Measurements from ENCODE around the gene TCEA2.
"Not testable (repeated sequence)": the region's sequence is repeated elsewhere in the genome, so short reads cannot be mapped to it uniquely, and the experiment has no call there.

Gene TCEA2

GRCh38 chr20:64080813-64081623 lies 18.0 kb downstream of the TCEA2 start:
- H3K36me3 ChIP-seq (ENCODE audit: control insufficient read depth, insufficient read depth, low read length): no peaks in the 10 kb centered on the region
- H3K4me3 ChIP-seq (ENCODE audit: extremely low read depth, insufficient read depth, low read length, poor library complexity, severe bottlenecking): peak overlapping the region; percentile 47
- H3K4me1 ChIP-seq (ENCODE audit: control insufficient read depth, insufficient read depth, low read length, poor library complexity, severe bottlenecking): peaks cover 11% of the 10 kb centered on the region
- no peaks in the 10 kb centered on the region for H3K9me3 ChIP-seq (ENCODE audit: control insufficient read depth, low read length)
- H3K27ac ChIP-seq (ENCODE audit: low read depth, low read length, severe bottlenecking): no peak overlapping the region
- WGBS, 2 experiments (ENCODE audit: insufficient coverage in 2 of 2): 86 to 92% methylated on average over 10 to 14 of the region's 17 CpGs

- WGBS, 2 experiments (ENCODE audit: insufficient coverage in 2 of 2): 97% methylated on average over 6 of the region's 6 CpGs
- Histone ChIP-seq H3K9me3 (ENCODE audit: control insufficient read depth, low read length) (peaks cover under 1% of the 10 kb centered on the region), H3K27ac (ENCODE audit: low read depth, low read length, severe bottlenecking) (no peak overlapping the region), H3K4me3 (ENCODE audit: extremely low read depth, insufficient read depth, low read length, poor library complexity, severe bottlenecking) (no peak overlapping the region), H3K4me1 (ENCODE audit: control insufficient read depth, insufficient read depth, low read length, poor library complexity, severe bottlenecking) (peaks cover 11% of the 10 kb centered on the region), H3K36me3 (ENCODE audit: control insufficient read depth, insufficient read depth, low read length) (no peaks in the 10 kb centered on the region)
These were observed 18.6 kb downstream of the TCEA2 start for GRCh38 chr20:64081624-64081964.

- Histone ChIP-seq H3K36me3 (ENCODE audit: control insufficient read depth, insufficient read depth, low read length) (no peaks in the 10 kb centered on the region), H3K9me3 (ENCODE audit: control insufficient read depth, low read length) (peaks cover 4% of the 10 kb centered on the region), H3K27ac (ENCODE audit: low read depth, low read length, severe bottlenecking) (no peak overlapping the region), H3K4me1 (ENCODE audit: control insufficient read depth, insufficient read depth, low read length, poor library complexity, severe bottlenecking) (peaks cover 11% of the 10 kb centered on the region), H3K4me3 (ENCODE audit: extremely low read depth, insufficient read depth, low read length, poor library complexity, severe bottlenecking) (no peak overlapping the region)
- WGBS, 2 experiments (ENCODE audit: insufficient coverage in 2 of 2): 21 to 28% methylated on average over 12 of the region's 13 CpGs
These were observed 19.2 kb downstream of the TCEA2 start for GRCh38 chr20:64082126-64082731.

- Histone ChIP-seq H3K4me3 (ENCODE audit: extremely low read depth, insufficient read depth, low read length, poor library complexity, severe bottlenecking) (no peak overlapping the region), H3K36me3 (ENCODE audit: control insufficient read depth, insufficient read depth, low read length) (no peaks in the 10 kb centered on the region), H3K4me1 (ENCODE audit: control insufficient read depth, insufficient read depth, low read length, poor library complexity, severe bottlenecking) (peaks cover 11% of the 10 kb centered on the region), H3K9me3 (ENCODE audit: control insufficient read depth, low read length) (peaks cover 4% of the 10 kb centered on the region), H3K27ac (ENCODE audit: low read depth, low read length, severe bottlenecking) (no peak overlapping the region)
- WGBS, 2 experiments (ENCODE audit: insufficient coverage in 2 of 2): 25 to 32% methylated on average over 7 to 11 of the region's 13 CpGs
These were observed 19.9 kb downstream of the TCEA2 start for GRCh38 chr20:64082820-64083377.

- Histone ChIP-seq H3K4me1 (ENCODE audit: control insufficient read depth, insufficient read depth, low read length, poor library complexity, severe bottlenecking) (peaks cover 9% of the 10 kb centered on the region), H3K27ac (ENCODE audit: low read depth, low read length, severe bottlenecking) (no peak overlapping the region), H3K36me3 (ENCODE audit: control insufficient read depth, insufficient read depth, low read length) (no peaks in the 10 kb centered on the region), H3K4me3 (ENCODE audit: extremely low read depth, insufficient read depth, low read length, poor library complexity, severe bottlenecking) (peak overlapping the region; percentile 44), H3K9me3 (ENCODE audit: control insufficient read depth, low read length) (peaks cover 4% of the 10 kb centered on the region)
- 3 to 4% methylated on average over 29 to 42 of the region's 52 CpGs for WGBS, 2 experiments (ENCODE audit: insufficient coverage in 2 of 2)
These were observed 20.4 kb downstream of the TCEA2 start for GRCh38 chr20:64083378-64083803.

- Histone ChIP-seq H3K27ac (ENCODE audit: low read depth, low read length, severe bottlenecking) (no peak within 1 kb of the TSS), H3K4me1 (ENCODE audit: control insufficient read depth, insufficient read depth, low read length, poor library complexity, severe bottlenecking) (peaks cover 4% of the 10 kb centered on the region), H3K9me3 (ENCODE audit: control insufficient read depth, low read length) (peaks cover 4% of the 10 kb centered on the region), H3K36me3 (ENCODE audit: control insufficient read depth, insufficient read depth, low read length) (no peaks in the 10 kb centered on the region), H3K4me3 (ENCODE audit: extremely low read depth, insufficient read depth, low read length, poor library complexity, severe bottlenecking) (peak within 1 kb of the TSS; percentile 44)
- 4 to 6% methylated on average over 73 to 75 of the region's 86 CpGs for WGBS, 2 experiments (ENCODE audit: insufficient coverage in 2 of 2)
These were observed 21.0 kb downstream of the TCEA2 start, which contains the start of gene LKAAEAR1 for GRCh38 chr20:64083804-64084684. TSS of gene LKAAEAR1 (minus strand) at chr20:64084398. CDS start at chr20:64084219, 179 bp downstream.

GRCh38 chr20:64084685-64085152 lies 21.7 kb downstream of the TCEA2 start:
- peaks cover 4% of the 10 kb centered on the region for H3K4me1 ChIP-seq (ENCODE audit: control insufficient read depth, insufficient read depth, low read length, poor library complexity, severe bottlenecking)
- no peaks in the 10 kb centered on the region for H3K36me3 ChIP-seq (ENCODE audit: control insufficient read depth, insufficient read depth, low read length)
- H3K9me3 ChIP-seq (ENCODE audit: control insufficient read depth, low read length): peaks cover 4% of the 10 kb centered on the region
- WGBS, 2 experiments (ENCODE audit: insufficient coverage in 2 of 2): 8 to 15% methylated on average over 10 to 16 of the region's 23 CpGs
- no peak overlapping the region for H3K4me3 ChIP-seq (ENCODE audit: extremely low read depth, insufficient read depth, low read length, poor library complexity, severe bottlenecking)
- no peak overlapping the region for H3K27ac ChIP-seq (ENCODE audit: low read depth, low read length, severe bottlenecking)

- H3K4me1 ChIP-seq (ENCODE audit: control insufficient read depth, insufficient read depth, low read length, poor library complexity, severe bottlenecking): peaks cover 4% of the 10 kb centered on the region
- H3K9me3 ChIP-seq (ENCODE audit: control insufficient read depth, low read length): peaks cover 4% of the 10 kb centered on the region
- H3K27ac ChIP-seq (ENCODE audit: low read depth, low read length, severe bottlenecking): no peak overlapping the region
- no peak overlapping the region for H3K4me3 ChIP-seq (ENCODE audit: extremely low read depth, insufficient read depth, low read length, poor library complexity, severe bottlenecking)
- H3K36me3 ChIP-seq (ENCODE audit: control insufficient read depth, insufficient read depth, low read length): no peaks in the 10 kb centered on the region
- 74 to 92% methylated on average over 2 to 3 of the region's 11 CpGs for WGBS, 2 experiments (ENCODE audit: insufficient coverage in 2 of 2)
These were observed 23.8 kb downstream of the TCEA2 start for GRCh38 chr20:64086801-64087200.

- H3K27ac ChIP-seq (ENCODE audit: low read depth, low read length, severe bottlenecking); H3K36me3 ChIP-seq (ENCODE audit: control insufficient read depth, insufficient read depth, low read length); H3K4me1 ChIP-seq (ENCODE audit: control insufficient read depth, insufficient read depth, low read length, poor library complexity, severe bottlenecking); H3K4me3 ChIP-seq (ENCODE audit: extremely low read depth, insufficient read depth, low read length, poor library complexity, severe bottlenecking); H3K9me3 ChIP-seq (ENCODE audit: control insufficient read depth, low read length): not testable (repeated sequence)
- 95% methylated on average over 4 of the region's 36 CpGs; no CpG with 5 or more reads in 1 of the 2 experiments for WGBS, 2 experiments (ENCODE audit: insufficient coverage in 2 of 2)
These were observed 24.3 kb downstream of the TCEA2 start for GRCh38 chr20:64087226-64087825.

GRCh38 chr20:64088586-64088985 lies 25.6 kb downstream of the TCEA2 start:
- H3K9me3 ChIP-seq (ENCODE audit: control insufficient read depth, low read length); H3K4me1 ChIP-seq (ENCODE audit: control insufficient read depth, insufficient read depth, low read length, poor library complexity, severe bottlenecking); H3K4me3 ChIP-seq (ENCODE audit: extremely low read depth, insufficient read depth, low read length, poor library complexity, severe bottlenecking); H3K36me3 ChIP-seq (ENCODE audit: control insufficient read depth, insufficient read depth, low read length); H3K27ac ChIP-seq (ENCODE audit: low read depth, low read length, severe bottlenecking): not testable (repeated sequence)

Measured in mesodermal cell (in vitro differentiated cells).